Hematopoietic multipotent progenitor cell (in vitro differentiated cells): Measurements from ENCODE around the gene SHISA8. TPM values are rescaled to one million over a fixed set of nuclear protein-coding genes. Genes with fewer than 3 reads are reported as not detected.
"Not testable (repeated sequence)": the region's sequence is repeated elsewhere in the genome, so short reads cannot be mapped to it uniquely, and the experiment has no call there.

ENCODE experiments used
- DNase-seq, 3 donors: peaks; one replicate each; pipeline ENCODE4 v3.0.0-alpha.2; 2011 to 2015; ENCODE audit warnings: low read depth in 2 of 3, low spot score in 2 of 3
- total RNA-seq: library from RNA; depleted of rRNA; stranded (reverse); fragments of >200 nt; gene quantifications from one replicate; pipeline ENCODE4 v1.2.3, GENCODE V29; 2012

Gene SHISA8
- total RNA-seq, 1 donor: under 0.01 TPM

DNA sequence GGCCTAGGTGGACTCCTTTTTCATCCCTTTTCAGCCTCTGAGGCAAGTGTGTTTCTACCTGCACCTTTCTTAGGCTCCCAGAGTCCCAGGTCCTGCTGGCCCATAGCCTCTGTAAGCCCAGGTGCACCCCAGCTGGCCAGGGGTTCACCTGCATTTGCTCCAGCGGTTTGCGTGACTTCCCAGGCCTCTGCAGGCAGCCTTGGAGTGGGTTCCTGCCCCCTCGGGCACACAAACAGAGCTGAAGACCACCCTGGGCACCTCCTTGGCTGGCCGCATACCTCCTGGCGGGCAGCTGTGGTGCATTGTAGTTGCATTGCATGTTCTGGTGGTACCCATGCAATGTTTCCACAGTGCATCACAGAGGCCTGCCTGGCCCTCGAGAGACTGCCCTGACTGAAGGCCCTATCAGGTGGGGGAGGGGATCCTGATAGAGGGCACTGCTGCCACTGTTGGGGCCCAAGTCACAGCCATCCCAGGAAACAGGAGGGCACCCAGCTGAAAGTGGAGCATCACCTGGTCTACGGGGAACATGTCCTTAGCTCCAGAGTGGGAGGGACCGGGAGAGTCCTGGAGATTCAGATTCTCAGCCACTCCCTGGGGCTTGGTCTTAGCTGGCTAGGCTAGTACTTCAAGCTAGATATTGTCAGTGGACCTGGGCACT, 14.1 kb downstream of the SHISA8 start:
- DNase-seq: no peak

DNA sequence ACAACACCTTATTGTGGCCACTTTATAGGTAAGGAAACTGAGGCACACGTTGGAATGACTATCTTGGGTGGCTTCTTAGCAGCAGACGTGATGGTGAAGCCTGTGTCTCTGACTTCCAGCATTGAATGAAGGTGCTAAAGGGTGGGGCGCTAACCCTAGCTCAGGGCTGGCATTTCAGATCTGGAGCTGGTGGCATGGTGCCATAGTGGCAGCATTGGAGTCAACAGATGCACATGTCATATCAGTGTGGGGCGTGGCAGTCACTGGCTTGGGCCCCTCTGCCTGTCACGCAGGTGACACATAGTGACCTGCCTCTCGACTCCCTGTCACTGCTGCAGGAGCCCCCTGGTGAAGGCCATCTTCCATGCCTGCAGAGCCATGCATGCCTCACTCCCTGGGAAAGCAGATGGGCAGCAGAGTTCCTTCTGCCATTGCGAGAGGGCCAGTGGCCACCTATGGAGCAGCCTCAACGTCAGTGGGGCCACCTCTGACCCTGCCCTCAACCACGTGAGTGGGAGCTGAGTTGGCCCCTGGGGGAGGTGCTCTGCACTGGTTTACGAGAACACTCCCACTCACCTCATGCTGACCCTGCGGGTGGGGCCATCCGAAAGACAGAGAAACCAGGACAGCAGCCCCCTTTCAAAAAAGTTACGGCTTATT, 14.8 kb downstream of the SHISA8 start:
- DNase-seq: no peak

DNA sequence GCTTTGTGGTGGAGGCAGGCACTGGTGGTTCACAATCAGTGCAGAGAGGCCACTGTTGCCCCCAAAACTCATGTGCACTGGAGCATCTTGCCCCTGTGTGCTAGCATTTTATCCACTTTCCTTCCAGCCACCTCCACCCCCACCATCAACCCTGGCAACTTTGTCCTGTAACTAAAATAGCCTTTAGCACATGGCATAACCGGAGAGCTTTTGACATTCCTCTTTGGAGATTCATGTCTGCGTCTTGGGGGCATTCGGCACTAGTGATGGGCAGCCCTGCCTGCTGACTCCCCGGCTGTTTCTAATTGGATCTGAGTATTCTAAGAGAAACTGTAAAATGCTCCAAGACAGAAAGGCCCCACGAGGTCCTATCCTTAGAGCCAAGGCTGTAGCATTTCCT, 15.8 kb downstream of the SHISA8 start:
- no peak for DNase-seq

DNA sequence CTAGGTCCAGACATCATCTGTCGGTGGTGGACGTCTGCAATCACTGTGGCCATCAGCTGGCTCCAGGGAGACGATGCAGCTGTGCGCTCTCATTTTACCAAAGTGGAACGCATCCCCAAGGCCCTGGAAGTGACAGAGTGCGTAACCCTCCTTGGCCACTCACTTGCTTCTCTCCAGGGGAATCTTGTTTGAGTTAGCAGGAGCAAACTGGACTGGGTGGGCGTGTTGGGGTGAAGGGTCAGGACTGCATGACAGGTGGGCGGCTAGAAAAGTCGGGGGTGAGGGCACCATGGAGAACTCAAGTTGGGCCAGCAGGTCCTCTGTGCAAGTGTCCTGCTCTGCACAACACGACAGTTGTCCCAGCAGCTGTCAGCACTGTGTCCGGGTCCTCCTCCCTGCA, 16.2 kb downstream of the SHISA8 start:
- DNase-seq: no peak

DNA sequence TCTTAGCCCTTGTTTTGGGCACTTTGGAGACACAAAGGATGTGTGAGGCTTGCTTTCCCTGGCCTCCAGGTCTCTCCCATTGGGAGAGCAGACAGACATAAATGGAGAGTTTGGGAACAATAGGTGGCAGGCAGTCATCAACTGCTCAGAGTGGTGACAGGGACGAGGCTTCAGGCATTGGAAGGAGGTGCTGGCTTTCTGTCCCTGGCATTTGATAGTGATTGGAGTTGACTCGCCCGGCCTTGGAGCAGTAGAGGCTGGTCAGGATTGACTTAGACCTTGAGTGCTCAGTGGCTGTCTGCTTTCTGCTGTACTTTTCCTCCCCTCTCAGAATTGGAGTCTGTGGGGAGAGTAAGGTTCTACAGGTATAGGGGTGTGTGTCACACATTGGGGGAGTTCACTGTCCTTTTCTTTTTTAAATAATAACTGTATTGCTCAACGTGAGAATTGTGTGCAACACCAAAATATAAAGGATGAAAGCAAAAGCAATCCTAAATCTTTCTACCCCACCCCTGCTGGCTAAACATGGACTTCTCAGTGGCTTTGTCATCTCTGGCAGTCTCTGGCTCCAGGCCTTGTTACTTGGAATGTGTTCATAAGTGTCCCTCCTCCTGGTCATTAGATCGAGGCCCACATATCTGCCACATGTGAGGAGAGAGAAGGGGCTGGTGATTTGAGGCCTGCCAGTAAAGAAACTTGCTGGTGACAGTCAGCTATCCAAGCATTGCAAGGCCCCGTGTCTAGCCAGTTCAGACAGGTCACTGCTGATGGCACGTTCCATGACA, 21.1 kb downstream of the SHISA8 start:
- no peak for DNase-seq

DNA sequence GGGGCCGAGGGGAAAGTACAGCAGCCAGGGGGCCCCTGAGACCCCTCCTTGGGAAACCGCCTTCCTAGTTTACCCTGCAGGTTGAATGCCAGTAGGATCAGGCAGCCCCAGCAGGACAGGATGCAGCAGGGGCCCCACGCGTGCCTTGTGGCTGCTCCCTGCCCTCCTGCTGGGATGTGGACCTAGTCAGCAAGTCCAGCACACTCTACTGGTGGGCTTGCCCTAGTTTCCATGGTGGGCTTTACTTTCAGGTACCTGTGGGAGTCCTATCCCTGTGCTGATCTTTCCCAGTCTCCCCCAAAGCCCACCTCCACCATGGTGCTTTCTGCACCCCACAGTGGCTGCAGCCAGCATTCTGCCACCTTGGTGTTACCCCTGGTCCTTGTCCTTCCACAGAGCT, 22.2 kb downstream of the SHISA8 start:
- no peak for DNase-seq

DNA sequence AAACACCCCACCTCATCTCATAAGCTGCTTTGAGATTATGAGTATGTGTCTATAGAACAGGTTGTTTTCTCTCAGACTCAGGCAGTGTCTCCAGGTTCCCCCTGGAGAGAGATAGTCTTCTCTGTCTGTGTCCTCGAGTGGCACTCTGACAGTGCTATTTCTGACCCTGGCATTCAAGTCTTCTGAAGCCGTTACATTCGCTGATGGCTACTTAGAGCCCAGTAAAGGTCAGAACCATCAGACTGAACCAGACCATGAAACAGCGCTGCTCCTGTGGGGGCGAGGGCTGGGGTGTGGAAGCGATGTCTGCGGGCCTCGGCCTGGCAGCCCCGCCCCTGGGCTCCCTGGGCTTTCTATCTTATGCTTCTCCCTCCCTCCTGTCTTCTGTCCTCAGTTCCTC, 23.5 kb downstream of the SHISA8 start:
- no peak for DNase-seq

DNA sequence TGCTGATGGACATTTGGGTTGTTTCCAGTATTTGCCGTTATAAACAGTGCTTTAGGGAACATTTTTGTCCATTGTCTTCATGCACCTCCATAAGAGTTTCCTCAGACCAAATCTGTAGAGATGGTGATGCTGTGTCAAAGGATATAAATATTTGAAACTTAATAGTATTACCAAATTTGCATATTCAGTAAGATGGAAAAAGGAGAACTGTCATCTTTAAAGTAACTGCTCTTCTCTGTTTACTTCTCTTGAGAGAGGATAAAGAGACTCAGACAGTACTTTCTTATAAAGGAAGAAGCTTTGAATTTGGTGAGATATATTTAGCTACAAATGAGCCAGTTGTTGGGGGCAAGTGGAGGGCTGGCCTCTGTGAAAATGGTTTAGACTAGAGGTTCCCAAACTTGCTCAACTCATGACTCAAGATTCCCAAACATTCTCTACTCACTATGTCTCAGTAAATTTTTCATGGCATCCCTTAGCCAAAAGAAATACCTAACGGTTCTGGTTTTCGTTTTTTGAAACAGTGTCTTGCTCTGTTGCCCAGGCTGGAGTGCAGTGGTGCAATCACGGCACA, 26.2 kb downstream of the SHISA8 start:
- no peak for DNase-seq

DNA sequence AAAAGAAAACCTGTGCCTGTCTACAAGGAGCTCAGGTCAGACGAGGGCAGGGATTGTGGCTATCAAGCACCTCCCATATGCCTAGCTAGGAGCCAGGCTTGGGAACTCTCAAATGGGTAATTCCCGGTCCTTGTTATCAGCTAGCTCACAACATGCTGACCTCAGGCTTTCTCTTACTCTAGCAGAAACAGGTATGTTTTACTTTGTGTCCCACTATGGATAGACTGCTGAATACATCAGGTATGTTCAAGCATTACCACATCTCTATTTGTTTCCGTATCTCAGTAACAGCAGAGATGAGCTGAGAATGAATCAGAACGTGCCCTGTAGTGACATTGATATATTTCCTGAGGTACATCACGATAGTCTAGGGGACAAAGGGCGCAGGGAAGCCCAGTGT, 29.4 kb downstream of the SHISA8 start:
- DNase-seq: no peak

DNA sequence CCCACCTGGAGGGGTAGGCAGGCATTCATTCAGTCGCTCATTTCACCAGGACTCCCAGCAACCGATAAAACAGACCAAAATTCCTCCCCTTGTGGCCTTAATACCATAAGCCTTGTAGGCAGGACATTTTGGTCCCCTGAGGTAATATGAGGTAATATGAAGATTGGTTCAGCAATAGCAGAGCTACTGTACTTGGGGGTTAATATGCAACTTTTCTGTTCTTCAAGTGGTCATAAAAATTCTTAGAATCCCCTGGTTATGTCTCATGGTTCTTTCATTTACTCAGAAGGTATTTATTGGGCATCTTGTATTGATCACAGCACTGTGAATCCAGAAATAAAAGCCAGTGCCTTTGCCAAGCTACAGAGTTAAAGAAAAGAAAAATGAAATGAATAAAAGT, 29.8 kb downstream of the SHISA8 start:
- no peak for DNase-seq

DNA sequence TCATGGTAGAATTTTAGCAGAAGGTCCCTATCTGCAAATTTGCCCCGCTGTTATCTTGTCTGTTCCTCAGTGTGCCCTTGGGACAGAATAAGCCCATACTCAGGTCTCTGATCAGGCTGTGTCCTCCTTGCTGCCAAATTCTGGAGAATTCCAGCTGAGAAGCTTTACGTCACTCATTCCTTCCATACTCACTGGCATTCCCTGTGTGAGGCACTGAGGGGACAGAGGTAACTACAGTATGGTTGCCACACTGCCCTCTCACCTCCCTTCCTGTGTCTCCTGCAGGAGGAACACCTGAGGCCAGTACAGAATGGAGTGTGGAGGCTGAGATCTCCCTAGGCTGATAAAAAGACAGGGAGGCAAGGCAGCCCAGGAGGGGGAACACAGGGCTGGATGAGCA, 31.5 kb downstream of the SHISA8 start:
- no peak for DNase-seq

DNA sequence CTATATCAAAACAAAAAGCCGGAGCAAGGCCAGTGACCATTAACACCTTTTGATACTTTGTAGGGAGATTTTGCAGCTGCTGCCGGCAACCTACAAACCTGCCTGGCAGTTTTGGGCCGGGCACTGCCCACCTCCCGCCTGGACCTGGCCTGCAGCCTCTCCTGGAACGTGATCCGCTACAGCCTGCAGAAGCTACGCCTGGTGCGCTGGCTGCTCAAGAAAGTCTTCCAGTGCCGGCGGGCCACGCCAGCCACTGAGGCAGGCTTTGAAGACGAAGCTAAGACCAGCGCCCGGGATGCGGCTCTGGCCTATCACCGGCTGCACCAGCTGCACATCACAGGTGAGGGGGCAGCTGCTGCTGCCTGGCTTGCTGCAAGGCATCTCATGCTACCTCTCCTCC, 34.2 kb downstream of the SHISA8 start:
- DNase-seq: no peak

DNA sequence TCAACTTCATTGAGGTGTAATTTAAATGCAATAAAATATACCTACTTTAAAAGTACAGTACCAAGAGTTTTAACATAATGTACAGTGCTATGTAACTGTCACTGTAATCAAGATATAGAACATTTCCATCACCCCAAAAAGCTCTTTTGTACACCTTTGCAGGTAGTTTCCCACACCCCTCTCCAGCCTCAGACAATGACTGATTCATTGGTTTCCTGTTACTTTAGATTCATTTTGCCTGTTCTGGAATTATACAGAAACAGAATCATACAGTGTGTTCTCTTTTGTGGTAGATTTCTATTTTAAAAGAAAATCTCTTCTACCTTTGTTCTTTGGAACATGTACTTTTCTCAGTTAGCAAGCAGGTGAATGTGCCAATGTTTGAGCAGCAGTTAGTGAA, 38.2 kb downstream of the SHISA8 start:
- DNase-seq: no peak

DNA sequence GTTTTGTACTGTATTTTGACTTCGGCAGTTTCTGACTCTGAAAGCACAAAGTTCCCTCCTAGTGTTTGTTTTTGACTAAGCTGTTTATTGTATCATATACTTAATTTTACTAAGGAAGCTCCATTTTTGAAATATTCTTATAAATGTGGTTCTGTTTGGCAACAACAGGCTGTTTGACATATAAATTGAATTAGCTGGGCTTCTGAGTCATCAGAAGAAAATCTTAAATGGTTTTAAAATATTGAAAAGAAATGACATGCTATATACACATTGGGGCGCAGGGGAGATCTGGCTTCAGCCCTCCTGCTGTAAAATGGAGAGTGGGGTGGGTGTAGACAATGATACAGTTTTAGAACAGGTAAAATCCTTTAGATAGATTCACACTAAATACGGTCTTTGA, 38.6 kb downstream of the SHISA8 start:
- no peak for DNase-seq

DNA sequence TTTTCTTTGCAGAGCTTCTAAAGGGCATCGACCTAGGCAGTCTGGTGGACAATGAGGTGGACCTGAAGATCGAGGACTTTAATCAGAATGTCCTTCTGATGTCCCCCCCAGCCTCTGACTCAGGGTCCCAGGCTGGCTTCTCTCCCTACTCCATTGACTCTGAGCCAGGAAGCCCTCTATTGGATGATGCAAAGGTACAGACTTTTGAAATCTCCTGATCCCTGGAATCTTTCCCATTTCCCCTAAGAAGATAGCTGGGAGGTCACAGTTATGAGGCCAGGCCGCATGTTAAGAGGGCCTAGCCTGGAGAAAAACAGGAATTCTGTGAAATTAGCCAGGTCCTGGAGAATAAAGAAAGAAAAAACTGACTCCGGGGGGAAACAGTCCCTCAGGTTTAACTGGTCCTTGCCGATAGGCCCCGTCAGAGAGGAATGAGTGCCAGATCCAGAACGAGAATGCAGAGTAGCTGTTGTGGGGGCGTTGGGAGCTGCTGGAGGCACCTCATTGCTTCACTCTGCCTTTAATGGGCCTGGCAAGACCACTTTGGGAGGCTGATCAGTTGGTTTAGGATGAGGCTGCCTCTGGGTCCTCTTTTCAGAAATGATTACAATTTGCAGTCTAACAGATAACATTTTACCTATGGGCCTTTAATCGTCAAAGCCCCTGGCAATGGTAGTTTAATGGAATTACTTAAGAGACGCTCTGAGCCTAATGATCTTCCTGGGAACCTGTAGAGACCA, 39.2 kb downstream of the SHISA8 start:
- DNase-seq: no peak

DNA sequence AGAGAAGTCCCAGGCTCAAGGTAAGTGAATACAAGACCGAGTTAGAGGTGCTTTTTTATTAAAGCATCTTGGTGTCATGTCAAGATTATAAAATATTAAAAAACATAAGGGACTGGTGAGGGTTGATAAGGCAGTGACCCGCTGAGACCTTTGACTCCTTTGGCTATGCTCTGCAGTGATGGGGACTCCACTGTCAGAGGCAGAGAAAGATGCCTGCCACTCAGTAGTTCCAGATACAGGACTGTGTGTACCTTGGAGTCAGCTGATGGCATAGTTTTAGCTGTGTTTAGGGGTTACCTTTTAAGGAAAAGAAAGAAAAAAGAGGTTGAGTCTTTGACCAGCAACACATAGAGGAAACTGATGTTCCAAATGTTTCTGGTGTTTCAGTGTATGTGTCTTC, 40.8 kb downstream of the SHISA8 start:
- no peak for DNase-seq

DNA sequence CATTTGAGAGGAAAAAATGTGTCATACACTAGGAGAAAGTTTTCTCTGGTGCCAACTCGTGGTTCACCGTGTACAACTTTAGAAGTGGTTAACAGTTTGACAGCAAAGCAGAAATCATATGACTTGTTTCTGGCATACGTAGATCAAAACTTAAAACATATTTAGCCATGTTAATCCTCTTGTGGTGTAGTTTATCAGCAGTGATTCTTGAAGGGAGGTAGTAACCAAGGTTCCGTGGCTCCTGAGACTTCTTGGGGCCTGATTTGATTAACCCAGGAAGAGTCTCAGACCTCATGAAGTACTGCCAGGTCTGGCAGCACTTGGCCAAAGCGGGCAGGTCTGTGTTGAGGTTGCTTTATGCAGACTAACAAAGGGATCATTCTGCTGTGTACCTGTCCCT, 41.5 kb downstream of the SHISA8 start:
- no peak for DNase-seq

DNA sequence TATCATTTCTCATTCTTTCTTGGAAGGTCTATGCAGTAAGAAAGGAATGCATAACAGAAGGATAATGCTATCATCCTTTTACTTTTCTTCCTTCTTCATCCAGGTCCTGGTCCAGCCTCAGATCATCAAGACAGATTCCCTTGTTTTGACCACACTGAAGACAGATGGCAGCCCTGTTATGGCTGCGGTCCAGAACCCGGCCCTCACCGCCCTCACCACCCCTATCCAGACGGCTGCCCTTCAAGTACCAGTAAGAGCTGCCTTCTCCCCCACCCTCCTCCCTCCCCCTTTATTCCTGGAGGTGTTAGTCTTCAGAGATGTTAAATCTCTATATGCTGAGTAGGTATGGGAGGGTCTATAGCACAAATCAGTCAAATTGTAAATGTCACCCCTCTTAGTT, 44.1 kb downstream of the SHISA8 start:
- DNase-seq: no peak

DNA sequence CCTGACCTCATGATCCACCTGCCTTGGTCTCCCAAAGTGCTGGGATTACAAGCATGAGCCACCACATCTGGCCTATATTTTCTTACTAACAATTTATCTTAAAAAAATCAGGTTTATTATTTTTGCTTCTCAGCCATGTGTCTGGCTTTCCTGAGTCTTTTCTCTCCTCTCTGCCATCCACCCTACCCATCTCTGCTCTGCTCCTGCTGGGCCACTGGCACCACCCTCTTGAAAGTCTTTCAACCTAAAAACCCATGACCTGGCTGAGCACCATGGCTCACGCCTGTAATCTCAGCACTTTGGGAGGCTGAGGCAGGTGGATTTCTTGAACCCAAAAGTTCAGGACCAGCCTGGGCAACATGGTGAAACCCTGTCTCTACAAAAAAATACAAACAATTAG, 44.8 kb downstream of the SHISA8 start:
- not testable (repeated sequence) for DNase-seq

DNA sequence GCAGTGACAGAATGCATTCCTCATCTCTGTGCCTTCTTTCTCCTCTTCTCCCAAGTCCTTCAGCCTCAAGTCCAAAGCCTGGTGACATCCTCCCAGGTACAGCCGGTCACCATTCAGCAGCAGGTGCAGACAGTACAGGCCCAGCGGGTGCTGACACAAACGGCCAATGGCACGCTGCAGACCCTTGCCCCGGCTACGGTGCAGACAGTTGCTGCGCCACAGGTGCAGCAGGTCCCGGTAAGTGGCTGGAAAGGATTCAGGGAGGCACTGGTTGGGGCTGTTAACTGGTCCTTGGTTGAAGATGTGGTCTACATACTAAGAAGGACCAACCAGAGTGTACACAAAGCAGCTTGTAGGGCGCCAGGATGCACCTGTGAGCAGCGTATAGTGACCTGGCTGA, 46.3 kb downstream of the SHISA8 start:
- no peak for DNase-seq

DNA sequence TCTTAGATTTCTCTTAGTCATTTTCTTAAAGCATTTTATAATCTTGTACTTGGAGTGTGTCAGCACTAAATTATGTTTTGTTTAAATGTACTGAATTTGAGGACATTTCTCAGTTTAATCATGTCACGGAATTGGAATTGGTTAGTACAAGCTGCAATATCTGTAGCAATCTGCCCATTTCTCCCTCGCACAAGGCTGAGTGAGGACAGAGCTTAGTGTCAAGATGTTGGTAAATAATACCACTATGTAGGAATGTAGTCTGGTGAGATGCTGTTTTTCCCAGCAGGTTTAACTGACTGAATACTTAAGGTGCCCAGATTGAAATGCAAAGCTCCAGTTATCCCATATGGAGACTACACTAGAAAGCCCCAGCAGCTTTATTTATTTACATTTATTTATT, 51.4 kb downstream of the SHISA8 start:
- DNase-seq: no peak
